HepG2 (cell line): ENCODE results near the gene FAM229A. TPM values are rescaled to one million over a fixed set of nuclear protein-coding genes. Genes with fewer than 3 reads are reported as not detected.

Source experiments
- ARNT2 ChIP-seq: sonication (generic); formaldehyde crosslinking; IDR thresholded peaks from 2 replicates; pipeline ENCODE4 v1.8.0; 2022; ENCODE audit warnings: mild to moderate bottlenecking, low read depth, missing genetic modification reagents, moderate library complexity
- CBX5 ChIP-seq: sonication (generic); formaldehyde crosslinking; IDR thresholded peaks from 2 replicates; pipeline ENCODE4 v1.4.0; 2020; ENCODE audit warnings: missing genetic modification reagents, borderline replicate concordance
- HIC2 ChIP-seq: sonication (generic); formaldehyde crosslinking; IDR thresholded peaks from 2 replicates; pipeline ENCODE4 v1.9.0; 2022; ENCODE audit warnings: low read depth, missing genetic modification reagents
- HOXD1 ChIP-seq: sonication (generic); formaldehyde crosslinking; IDR thresholded peaks from 2 replicates; pipeline ENCODE4 v1.5.0; 2020; ENCODE audit warnings: missing genetic modification reagents
- KLF6 ChIP-seq: IDR thresholded peaks from 2 replicates; pipeline ENCODE4 v1.8.0; 2016; ENCODE audit warnings: missing biosample characterization, missing genetic modification reagents
- MEF2D ChIP-seq: sonication (generic); formaldehyde crosslinking; IDR thresholded peaks from 2 replicates; pipeline ENCODE4 v1.5.1; 2020; ENCODE audit warnings: mild to moderate bottlenecking, missing genetic modification reagents
- MYC ChIP-seq: sonication (generic); formaldehyde crosslinking; IDR thresholded peaks from 2 replicates; pipeline ENCODE4 v1.9.0; 2021; ENCODE audit warnings: missing genetic modification reagents, borderline replicate concordance
- ONECUT2 ChIP-seq: sonication (generic); formaldehyde crosslinking; IDR thresholded peaks from 2 replicates; pipeline ENCODE4 v1.4.0; 2020; ENCODE audit warnings: missing genetic modification reagents
- PHF8 ChIP-seq: sonication (generic); formaldehyde crosslinking; IDR thresholded peaks from 2 replicates; pipeline ENCODE4 v1.5.0; 2020; ENCODE audit warnings: missing genetic modification reagents
- PRDM4 ChIP-seq: sonication (generic); formaldehyde crosslinking; IDR thresholded peaks from 2 replicates; pipeline ENCODE4 v1.9.0; 2021; ENCODE audit warnings: missing genetic modification reagents, borderline replicate concordance
- SKIL ChIP-seq: sonication (generic); formaldehyde crosslinking; IDR thresholded peaks from 2 replicates; pipeline ENCODE4 v1.8.0; 2022; ENCODE audit warnings: missing genetic modification reagents, mild to moderate bottlenecking, moderate library complexity, borderline replicate concordance
- SMAD3 ChIP-seq: sonication (generic); formaldehyde crosslinking; IDR thresholded peaks from 2 replicates; pipeline ENCODE4 v1.4.0; 2020; ENCODE audit warnings: missing genetic modification reagents
- TBX3 ChIP-seq: fragments of 450-650 bp; IDR thresholded peaks from 2 replicates; pipeline ENCODE4 v1.6.1; 2017; ENCODE audit warnings: antibody characterized with exemption, mild to moderate bottlenecking, inconsistent platforms, borderline replicate concordance
- THYN1 ChIP-seq: sonication (generic); formaldehyde crosslinking; IDR thresholded peaks from 2 replicates; pipeline ENCODE4 v1.8.1; 2023; ENCODE audit warnings: low read depth, mild to moderate bottlenecking, moderate library complexity, missing genetic modification reagents, borderline replicate concordance
- TRIM24 ChIP-seq: sonication (generic); formaldehyde crosslinking; IDR thresholded peaks from 2 replicates; pipeline ENCODE4 v1.8.0; 2022; ENCODE audit warnings: mild to moderate bottlenecking, missing genetic modification reagents
- ZNF10 ChIP-seq: sonication (generic); formaldehyde crosslinking; IDR thresholded peaks from 2 replicates; pipeline ENCODE4 v1.4.0; 2020; ENCODE audit warnings: mild to moderate bottlenecking, low read depth, missing genetic modification reagents, borderline replicate concordance
- ZNF207 ChIP-seq: fragments of 450-650 bp; IDR thresholded peaks from 2 replicates; pipeline ENCODE4 v1.6.1; 2016; ENCODE audit warnings: antibody characterized with exemption, borderline replicate concordance
- ZNF350 ChIP-seq: sonication (generic); formaldehyde crosslinking; IDR thresholded peaks from 2 replicates; pipeline ENCODE4 v1.4.0; 2020; ENCODE audit warnings: mild to moderate bottlenecking, low read depth, missing genetic modification reagents, borderline replicate concordance
- ZNF713 ChIP-seq: sonication (generic); formaldehyde crosslinking; IDR thresholded peaks from 2 replicates; pipeline ENCODE4 v1.4.0; 2020; ENCODE audit warnings: mild to moderate bottlenecking, missing genetic modification reagents
- ZNF75D ChIP-seq: sonication (generic); formaldehyde crosslinking; IDR thresholded peaks from 2 replicates; pipeline ENCODE4 v1.8.1; 2023; ENCODE audit warnings: missing genetic modification reagents, mild to moderate bottlenecking, borderline replicate concordance
- ZNF770 ChIP-seq: sonication (generic); formaldehyde crosslinking; IDR thresholded peaks from 2 replicates; pipeline ENCODE4 v1.5.0; 2020; ENCODE audit warnings: mild to moderate bottlenecking, missing genetic modification reagents
- ZSCAN31 ChIP-seq: sonication (generic); formaldehyde crosslinking; IDR thresholded peaks from 2 replicates; pipeline ENCODE4 v1.5.0; 2020; ENCODE audit warnings: low read depth, mild to moderate bottlenecking, missing genetic modification reagents
- polyA plus RNA-seq, 8 experiments: library from polyadenylated mRNA; depleted of rRNA in 3 of 8; stranded (reverse) in 7 of 8; unstranded in 1 of 8; fragments of >200 nt; fragmentation: Illumina TruSeq in 4 of 8; extraction: Trizol in 4 of 8; gene quantifications; 2 replicates each; pipeline versions ENCODE4 v1.2.1 to v1.2.3, GENCODE V29; 2011 to 2016; ENCODE audit warnings: low read depth in 4 of 8, missing spikeins in 1 of 8, mixed read lengths in 1 of 8; ENCODE audit not compliant: insufficient read depth in 1 of 8
- total RNA-seq, 5 experiments: library from RNA; depleted of rRNA; stranded (reverse); fragments of >200 nt; fragmentation: Illumina TruSeq; extraction: Trizol; gene quantifications; 2 replicates each; pipeline ENCODE4 v1.2.3, GENCODE V29; 2016; ENCODE audit warnings: low read depth in 1 of 5

FAM229A gene
- total and polyA plus RNA-seq, 2 of the 13 experiments (the other 11 are each of a cell fraction or from before 2014, with no cell fraction given) = 3.2 to 17.6 TPM

GRCh38 chr1:32393832-32394140 lies 31.5 kb upstream of the FAM229A start (continued):
- TF ChIP-seq ZNF713 (no peak), MEF2D (CRISPR knock-in tag) (no peak), PRDM4 (CRISPR knock-in tag) (no peak), KLF6 (CRISPR knock-in tag) (0 out of 2 replicates have a peak, but pooled peaks have one; percentile 9), MYC (CRISPR knock-in tag) (no peak), HOXD1 (CRISPR knock-in tag) (0 out of 2 replicates have a peak, but pooled peaks have one; percentile 65), ZNF350 (CRISPR knock-in tag) (no peak), ZNF770 (CRISPR knock-in tag) (peak; percentile 6; the same call in 1 of the 2 replicates), TBX3 (no peak), THYN1 (CRISPR knock-in tag) (no peak), ZNF207 (no peak), TRIM24 (CRISPR knock-in tag) (no peak), SMAD3 (CRISPR knock-in tag) (0 out of 2 replicates have a peak, but pooled peaks have one; percentile 31), ZSCAN31 (no peak), ZNF10 (no peak), ONECUT2 (CRISPR knock-in tag) (no peak), CBX5 (CRISPR knock-in tag) (no peak), ZNF75D (CRISPR knock-in tag) (no peak), ARNT2 (CRISPR knock-in tag) (peak; percentile 35; the same call in 1 of the 2 replicates), PHF8 (CRISPR knock-in tag) (no peak), SKIL (no peak), HIC2 (CRISPR knock-in tag) (0 out of 2 replicates have a peak, but pooled peaks have one; percentile 25)
